T47D (cell line): ENCODE data around the gene MBOAT1.

ENCODE experiments used
- DNase-seq, 2 experiments: peaks; one replicate each; pipeline versions ENCODE4 v3.0.0 to v3.0.0-alpha.2; 2011 to 2012; ENCODE audit warnings: low read depth in 1 of 2, low spot score in 1 of 2
- JUND ChIP-seq: IDR thresholded peaks from 2 replicates; pipeline ENCODE4 v1.6.1; 2012; ENCODE audit warnings: low read depth
- in situ Hi-C: cut with HindIII; loops from 2 replicates; pipeline ENCODE4 v1.10.0; 2016; ENCODE audit warnings: low sequenced_read_pairs, low pct_unique_long_range_greater_than_20kb

Gene MBOAT1

GRCh38 chr6:20205722-20206161 is 6.5 kb downstream of the MBOAT1 start:
- DNase-seq = no peak
- TF ChIP-seq JUND = no peak
- in situ Hi-C loops = no loop called here

DNA sequence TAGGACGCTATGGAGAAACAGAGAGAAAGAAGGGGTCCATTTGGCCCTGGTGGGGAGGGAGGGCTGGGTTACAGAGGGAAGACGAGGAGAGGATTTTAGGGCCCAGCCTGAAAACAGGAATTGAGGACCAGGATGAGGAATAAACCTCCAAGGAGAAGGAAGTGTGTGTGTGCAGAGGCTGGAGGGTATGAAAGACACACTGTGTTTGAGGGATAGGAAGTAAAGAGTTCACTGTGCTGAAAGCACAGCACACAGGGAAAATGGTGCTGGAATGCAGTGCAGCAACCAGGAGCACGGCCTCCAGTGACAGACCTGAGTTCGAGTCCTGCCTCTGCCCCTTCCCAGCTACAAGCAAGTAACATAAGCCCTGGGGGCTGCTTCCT is 7.8 kb downstream of the MBOAT1 start:
- in situ Hi-C loops = no loop called here
- TF ChIP-seq JUND = no peak
- DNase-seq = no peak

GRCh38 chr6:20203561-20204511 is 8.4 kb downstream of the MBOAT1 start:
- TF ChIP-seq JUND = no peak
- DNase-seq = no peak
- in situ Hi-C loops = no loop called here

- peak in 1 of 2 experiments; percentile 61 for DNase-seq
- TF ChIP-seq JUND = no peak
- in situ Hi-C loops = no loop called here
These were observed 9.5 kb downstream of the MBOAT1 start for GRCh38 chr6:20202699-20203302.

DNA sequence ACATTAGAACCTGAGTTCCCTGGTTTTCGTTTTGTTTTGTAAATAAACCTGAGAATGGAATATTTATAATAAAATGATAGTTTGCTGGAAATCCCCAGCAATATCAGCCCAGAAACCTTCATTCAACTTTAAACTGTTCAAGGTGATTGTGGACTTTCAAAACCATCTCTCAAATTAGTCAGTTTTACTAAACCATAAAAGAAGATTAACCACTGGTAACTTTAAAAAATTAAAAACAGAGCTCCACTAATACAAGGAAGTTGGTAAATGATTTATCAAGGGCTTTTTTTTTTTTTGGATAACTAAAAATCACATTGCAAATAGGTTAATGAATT is 10.0 kb downstream of the MBOAT1 start:
- no peak for DNase-seq
- no peak for TF ChIP-seq JUND
- in situ Hi-C loops = no loop called here

- in situ Hi-C loops = no loop called here
- TF ChIP-seq JUND = no peak
- DNase-seq = peak in 1 of 2 experiments; percentile 91
These were observed 11.3 kb downstream of the MBOAT1 start for GRCh38 chr6:20200761-20201630.

- TF ChIP-seq JUND = no peak
- in situ Hi-C loops = no loop called here
These were observed 13.5 kb downstream of the MBOAT1 start for GRCh38 chr6:20198775-20199174.

DNA sequence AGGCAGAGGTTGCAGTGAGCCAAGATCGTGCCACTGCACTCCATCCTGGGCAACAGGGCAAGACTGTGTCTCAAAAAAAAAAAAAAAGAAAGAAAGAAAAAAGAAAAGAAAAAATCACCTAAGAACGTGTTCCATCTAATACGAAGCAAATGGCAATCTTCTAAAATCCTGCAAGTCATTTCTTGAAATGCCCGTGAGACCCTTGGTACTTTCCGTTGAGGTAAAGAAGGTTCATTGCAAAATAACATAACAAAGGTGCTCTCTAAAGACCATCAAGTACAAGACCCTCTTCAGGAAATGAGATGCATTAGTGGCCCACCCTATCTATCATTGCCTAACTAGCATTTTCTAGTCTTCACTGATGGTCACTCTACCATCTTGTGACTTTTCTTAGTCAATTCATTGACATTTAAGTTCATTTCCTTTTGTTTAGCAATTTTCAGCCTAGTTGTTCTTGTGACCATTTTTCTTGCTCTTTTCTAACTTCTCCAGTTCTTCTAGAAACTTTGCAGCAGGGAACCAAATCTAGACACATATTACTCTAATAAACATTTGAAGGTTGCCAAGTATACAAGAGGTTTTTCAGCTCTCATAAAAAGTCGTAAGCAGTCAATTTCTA is 14.0 kb downstream of the MBOAT1 start:
- no peak for TF ChIP-seq JUND
- in situ Hi-C loops = no loop called here
- DNase-seq = no peak

More at GRCh38 chr6:20198775-20199174, 13.5 kb downstream of the MBOAT1 start:
- no peak for DNase-seq

- in situ Hi-C loops = no loop called here
- no peak for TF ChIP-seq JUND
- DNase-seq = no peak
These were observed 15.0 kb downstream of the MBOAT1 start for GRCh38 chr6:20197251-20197650.

DNA sequence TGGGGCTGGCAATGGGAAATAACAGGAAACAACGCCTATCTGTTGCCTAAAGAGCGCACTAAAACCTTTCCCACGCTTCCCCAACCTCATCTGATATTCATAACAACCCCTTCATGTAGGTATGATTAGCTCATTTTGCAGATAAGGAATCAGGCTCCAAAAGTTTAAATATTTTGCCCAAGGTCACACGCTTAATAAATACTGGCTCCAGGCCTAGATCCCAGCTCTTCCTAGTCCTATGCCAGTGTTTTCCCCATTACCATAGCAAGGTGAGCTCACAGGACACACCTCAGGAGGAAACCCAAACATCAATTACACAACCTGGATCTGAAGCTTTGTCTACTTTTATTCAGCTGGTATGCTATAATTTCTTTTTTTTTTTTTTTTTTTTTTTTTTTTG is 19.6 kb downstream of the MBOAT1 start:
- in situ Hi-C loops = no loop called here
- TF ChIP-seq JUND = no peak
- no peak for DNase-seq

DNA sequence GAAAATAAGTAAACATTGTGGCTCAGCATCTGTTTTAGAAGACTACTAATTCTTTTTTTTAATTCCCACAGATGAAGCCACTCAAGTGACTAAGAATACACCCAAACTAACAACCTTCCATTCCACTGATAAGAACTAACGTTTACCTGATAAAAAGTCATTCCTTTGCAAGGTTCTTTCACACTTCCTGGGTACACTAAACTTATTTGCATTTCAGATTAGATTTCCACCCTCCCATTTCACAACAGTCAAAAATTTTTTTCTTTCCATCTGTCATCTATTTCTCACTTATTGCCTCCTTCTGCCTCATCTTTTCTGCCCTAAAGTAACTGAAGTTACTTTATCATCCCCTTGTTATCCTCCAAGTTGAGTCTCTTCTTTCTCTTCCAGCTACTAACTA is 20.3 kb downstream of the MBOAT1 start:
- DNase-seq = no peak
- TF ChIP-seq JUND = no peak
- in situ Hi-C loops = no loop called here

DNA sequence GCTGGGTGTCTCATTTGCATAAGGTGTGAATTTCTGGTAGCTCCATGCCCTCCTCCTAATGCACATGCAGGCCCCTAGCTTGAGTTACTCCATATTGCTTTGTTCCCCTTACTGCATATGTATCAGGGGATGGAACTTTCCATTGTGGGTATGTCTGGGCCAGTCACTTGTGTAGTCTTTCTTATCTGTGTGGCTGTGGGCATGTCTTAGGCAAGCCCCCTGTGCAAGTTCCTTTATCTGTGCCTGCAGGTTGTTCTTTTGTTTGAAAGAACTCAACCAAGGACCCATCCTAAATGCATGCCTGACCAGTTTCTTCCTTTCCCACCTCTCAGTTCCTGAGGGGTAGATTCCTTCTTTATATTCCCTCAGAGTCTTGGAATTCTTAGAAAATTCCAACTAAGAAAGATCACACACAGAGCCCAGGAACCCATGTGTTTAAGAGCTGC is 23.6 kb downstream of the MBOAT1 start:
- no peak for TF ChIP-seq JUND
- in situ Hi-C loops = no loop called here
- DNase-seq = no peak
